Chondrocyte (in vitro differentiated cells): Measurements from ENCODE around the gene TTC28. TPM values are rescaled to one million over a fixed set of nuclear protein-coding genes. Genes with fewer than 3 reads are reported as not detected.
"Not testable (repeated sequence)": the region's sequence is repeated elsewhere in the genome, so short reads cannot be mapped to it uniquely, and the experiment has no call there.

Source experiments
- DNase-seq: peaks from one replicate; pipeline ENCODE4 v3.0.0; 2021; ENCODE audit warnings: mixed read lengths, low spot score
- H3K27ac Mint-ChIP-seq: one replicate; pipeline ENCODE4 v1.8.0; 2021; ENCODE audit warnings: mild to moderate bottlenecking, moderate library complexity, mixed read lengths; ENCODE audit not compliant: unreplicated experiment
- H3K27me3 Mint-ChIP-seq: 2 replicates; pipeline ENCODE4 v1.8.0; 2021; ENCODE audit warnings: low read depth, mixed read lengths
- H3K36me3 Mint-ChIP-seq: 2 replicates; pipeline ENCODE4 v1.8.0; 2021; ENCODE audit warnings: low read depth, mixed read lengths
- H3K4me1 Mint-ChIP-seq: 2 replicates; pipeline ENCODE4 v1.8.0; 2021; ENCODE audit warnings: low read depth, mild to moderate bottlenecking, mixed read lengths
- H3K4me3 Mint-ChIP-seq: one replicate; pipeline ENCODE4 v1.8.0; 2021; ENCODE audit warnings: mild to moderate bottlenecking, moderate library complexity, mixed read lengths; ENCODE audit not compliant: unreplicated experiment
- H3K9me3 Mint-ChIP-seq: 2 replicates; pipeline ENCODE4 v1.8.0; 2021; ENCODE audit warnings: low read depth, mixed read lengths
- CTCF ChIP-seq: fragments of 200-600 bp; sonication (generic); IDR thresholded peaks from 2 replicates; pipeline ENCODE4 v1.5.0; 2021; ENCODE audit warnings: antibody characterized with exemption, mild to moderate bottlenecking, moderate library complexity
- total RNA-seq: library from RNA; stranded (reverse); gene quantifications from 3 replicates; pipeline ENCODE4 v1.2.1, GENCODE V29; 2021

TTC28 gene
- total RNA-seq, 1 donor from 2014 or later = 38.3 TPM

- Mint-ChIP-seq H3K27me3 (no peaks in the 10 kb centered on the region), H3K4me3 (no peak overlapping the region), H3K27ac (no peak overlapping the region), H3K4me1 (no peaks in the 10 kb centered on the region), H3K36me3 (no peaks in the 10 kb centered on the region), H3K9me3 (no peaks in the 10 kb centered on the region)
- no peak for TF ChIP-seq CTCF
- no peak for DNase-seq
These were observed 51.8 kb downstream of the TTC28 start for GRCh38 chr22:28627791-28628190.

- no peak for DNase-seq
- Mint-ChIP-seq H3K36me3 (no peaks in the 10 kb centered on the region), H3K27me3 (no peaks in the 10 kb centered on the region), H3K27ac (no peak overlapping the region), H3K9me3 (no peaks in the 10 kb centered on the region), H3K4me3 (no peak overlapping the region), H3K4me1 (no peaks in the 10 kb centered on the region)
- no peak for TF ChIP-seq CTCF
These were observed 59.3 kb downstream of the TTC28 start for GRCh38 chr22:28620244-28620922.

- Mint-ChIP-seq H3K4me3 (no peak overlapping the region), H3K9me3 (peaks cover 6% of the 10 kb centered on the region), H3K27me3 (no peaks in the 10 kb centered on the region), H3K36me3 (peaks cover 4% of the 10 kb centered on the region), H3K4me1 (no peaks in the 10 kb centered on the region), H3K27ac (no peak overlapping the region)
- DNase-seq = no peak
- no peak for TF ChIP-seq CTCF
These were observed 60.4 kb downstream of the TTC28 start for GRCh38 chr22:28619236-28619635.

GRCh38 chr22:28615423-28615822 lies 64.2 kb downstream of the TTC28 start:
- H3K27ac Mint-ChIP-seq, H3K27me3 Mint-ChIP-seq, H3K4me3 Mint-ChIP-seq, DNase-seq, H3K36me3 Mint-ChIP-seq, H3K4me1 Mint-ChIP-seq: not testable (repeated sequence)
- peaks cover 20% of the 10 kb centered on the region for H3K9me3 Mint-ChIP-seq

- Mint-ChIP-seq H3K27ac (no peak overlapping the region), H3K4me3 (no peak overlapping the region), H3K9me3 (peaks cover 20% of the 10 kb centered on the region), H3K27me3 (no peaks in the 10 kb centered on the region), H3K4me1 (peaks cover 8% of the 10 kb centered on the region), H3K36me3 (peaks cover 10% of the 10 kb centered on the region)
- no peak for TF ChIP-seq CTCF
- DNase-seq = no peak
These were observed 69.7 kb downstream of the TTC28 start for GRCh38 chr22:28609921-28610320.

- Mint-ChIP-seq H3K36me3 (peaks cover 4% of the 10 kb centered on the region), H3K4me3 (no peak overlapping the region), H3K4me1 (peaks cover 8% of the 10 kb centered on the region), H3K27me3 (no peaks in the 10 kb centered on the region), H3K9me3 (peaks cover 10% of the 10 kb centered on the region), H3K27ac (no peak overlapping the region)
- DNase-seq = no peak
- TF ChIP-seq CTCF = no peak
These were observed 71.1 kb downstream of the TTC28 start for GRCh38 chr22:28608546-28608945.
